ENCODE results near the gene ANKRD26.
A peak's percentile ranks its signal among the peaks of the same experiment; 100 is the strongest.

Gene ANKRD26

GRCh38 chr10:26960308-26960707 lies 140.0 kb downstream of the ANKRD26 start:
- TF ChIP-seq, protein P1, sequence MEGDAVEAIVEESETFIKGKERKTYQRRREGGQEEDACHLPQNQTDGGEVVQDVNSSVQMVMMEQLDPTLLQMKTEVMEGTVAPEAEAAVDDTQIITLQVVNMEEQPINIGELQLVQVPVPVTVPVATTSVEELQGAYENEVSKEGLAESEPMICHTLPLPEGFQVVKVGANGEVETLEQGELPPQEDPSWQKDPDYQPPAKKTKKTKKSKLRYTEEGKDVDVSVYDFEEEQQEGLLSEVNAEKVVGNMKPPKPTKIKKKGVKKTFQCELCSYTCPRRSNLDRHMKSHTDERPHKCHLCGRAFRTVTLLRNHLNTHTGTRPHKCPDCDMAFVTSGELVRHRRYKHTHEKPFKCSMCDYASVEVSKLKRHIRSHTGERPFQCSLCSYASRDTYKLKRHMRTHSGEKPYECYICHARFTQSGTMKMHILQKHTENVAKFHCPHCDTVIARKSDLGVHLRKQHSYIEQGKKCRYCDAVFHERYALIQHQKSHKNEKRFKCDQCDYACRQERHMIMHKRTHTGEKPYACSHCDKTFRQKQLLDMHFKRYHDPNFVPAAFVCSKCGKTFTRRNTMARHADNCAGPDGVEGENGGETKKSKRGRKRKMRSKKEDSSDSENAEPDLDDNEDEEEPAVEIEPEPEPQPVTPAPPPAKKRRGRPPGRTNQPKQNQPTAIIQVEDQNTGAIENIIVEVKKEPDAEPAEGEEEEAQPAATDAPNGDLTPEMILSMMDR (IDR thresholded peaks at IDR 0.05; ENCODE audit: low read length, missing control alignments), result no peak
- DNase-seq (ENCODE audit: low read depth), result peak; percentile 8

DNA sequence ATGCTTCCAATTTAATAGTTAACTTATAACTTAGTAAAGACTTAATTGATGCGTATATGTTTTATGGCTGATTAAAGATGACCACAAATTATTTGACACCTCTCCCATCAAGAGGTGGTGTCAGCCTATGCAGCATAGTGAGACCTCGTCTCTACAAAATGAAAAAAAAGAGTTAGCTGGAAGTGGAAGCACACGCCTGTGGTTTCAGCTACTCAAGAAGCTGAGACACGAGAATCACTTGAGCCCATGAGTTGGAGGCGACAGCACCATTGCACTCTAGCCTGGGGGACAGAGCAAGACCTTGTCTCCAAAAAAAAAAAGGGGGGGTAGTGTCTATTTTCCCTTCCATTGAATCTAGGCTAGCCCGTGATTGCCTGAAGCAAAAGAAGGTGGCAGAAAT lies 140.5 kb downstream of the ANKRD26 start:
- DNase-seq (ENCODE audit: low read depth), result no peak
- no peak overlapping the region for H3K4me3 ChIP-seq (replicated peaks; ENCODE audit: low read depth, low read length)
- TF ChIP-seq, protein P1 (IDR thresholded peaks at IDR 0.05; ENCODE audit: low read length, missing control alignments), result no peak

More at GRCh38 chr10:26960308-26960707, 140.0 kb downstream of the ANKRD26 start:
- no peak overlapping the region for H3K4me3 ChIP-seq (replicated peaks; ENCODE audit: low read depth, low read length)
